NB4 (cell line): ENCODE results near the gene FAM222A.

Source experiments
- DNase-seq: peaks from one replicate; pipeline ENCODE4 v3.0.0; 2010; ENCODE audit warnings: low read depth
- H3K4me3 ChIP-seq: one replicate; pipeline ENCODE4 v1.5.1; 2011; ENCODE audit warnings: mild to moderate bottlenecking, low read depth, low read length, moderate library complexity
- MYC ChIP-seq: IDR thresholded peaks from 2 replicates; pipeline ENCODE4 v1.6.1; 2011; ENCODE audit warnings: low read depth, low read length
- POLR2A ChIP-seq: IDR thresholded peaks from 2 replicates; pipeline ENCODE4 v1.6.1; 2011; ENCODE audit warnings: mild to moderate bottlenecking; ENCODE audit not compliant: insufficient read length; ENCODE audit errors: extremely low read depth
- TF ChIP-seq, protein P1 (sequence below): IDR thresholded peaks from 2 replicates; pipeline ENCODE4 v1.6.1; 2011; ENCODE audit warnings: low read depth, low read length
- TF ChIP-seq, protein P2 (sequence below): IDR thresholded peaks from one replicate; pipeline ENCODE4 v1.5.1; 2012; ENCODE audit warnings: low read depth, low read length

The FAM222A gene

DNA sequence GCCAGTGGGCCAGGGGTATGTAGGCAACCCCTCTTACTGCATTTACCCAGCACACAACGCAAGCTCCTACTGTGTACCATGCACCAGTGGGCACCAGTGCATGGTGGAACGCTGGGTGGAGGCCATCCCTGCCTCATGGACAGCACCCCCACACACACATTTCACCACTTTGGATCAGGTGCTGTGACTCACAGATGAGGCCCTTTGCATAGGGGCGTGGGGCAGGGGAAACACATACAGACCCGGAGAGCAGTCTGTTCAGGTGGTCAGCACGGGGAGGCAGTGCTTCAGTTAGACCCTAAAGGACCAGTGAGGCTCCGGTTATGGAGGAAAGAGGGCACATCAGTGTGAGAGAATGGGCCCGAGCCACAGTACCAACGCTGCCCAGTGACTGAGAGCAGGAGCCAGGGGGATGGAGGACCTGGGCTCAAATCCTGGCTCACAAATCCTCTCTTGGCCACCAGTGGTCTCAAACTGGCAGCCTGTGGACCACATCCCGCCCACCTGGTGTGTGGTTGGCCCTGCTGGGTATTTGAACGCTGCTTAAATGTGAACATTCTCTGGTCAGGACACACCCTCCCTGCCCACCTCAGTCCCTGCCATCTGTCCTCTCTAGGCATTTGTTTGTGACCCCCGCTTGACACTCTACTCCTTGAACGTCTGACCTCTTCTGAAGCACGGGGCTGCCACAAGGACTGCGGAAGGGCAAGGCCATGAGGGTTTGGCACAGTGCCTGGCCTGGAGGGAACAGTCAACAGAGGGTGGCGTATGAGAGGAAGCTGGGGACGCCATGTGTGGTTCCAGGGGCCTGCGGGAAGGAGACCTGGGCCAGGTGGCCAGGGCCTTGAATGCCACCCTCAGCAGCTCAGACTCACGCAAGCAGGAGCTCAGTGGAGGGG is 46.7 kb downstream of the FAM222A start:
- no peak for DNase-seq
- H3K4me3 ChIP-seq: no peak overlapping the region
- TF ChIP-seq, protein P1, sequence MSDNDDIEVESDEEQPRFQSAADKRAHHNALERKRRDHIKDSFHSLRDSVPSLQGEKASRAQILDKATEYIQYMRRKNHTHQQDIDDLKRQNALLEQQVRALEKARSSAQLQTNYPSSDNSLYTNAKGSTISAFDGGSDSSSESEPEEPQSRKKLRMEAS: no peak
- TF ChIP-seq MYC: no peak
- TF ChIP-seq, protein P2, sequence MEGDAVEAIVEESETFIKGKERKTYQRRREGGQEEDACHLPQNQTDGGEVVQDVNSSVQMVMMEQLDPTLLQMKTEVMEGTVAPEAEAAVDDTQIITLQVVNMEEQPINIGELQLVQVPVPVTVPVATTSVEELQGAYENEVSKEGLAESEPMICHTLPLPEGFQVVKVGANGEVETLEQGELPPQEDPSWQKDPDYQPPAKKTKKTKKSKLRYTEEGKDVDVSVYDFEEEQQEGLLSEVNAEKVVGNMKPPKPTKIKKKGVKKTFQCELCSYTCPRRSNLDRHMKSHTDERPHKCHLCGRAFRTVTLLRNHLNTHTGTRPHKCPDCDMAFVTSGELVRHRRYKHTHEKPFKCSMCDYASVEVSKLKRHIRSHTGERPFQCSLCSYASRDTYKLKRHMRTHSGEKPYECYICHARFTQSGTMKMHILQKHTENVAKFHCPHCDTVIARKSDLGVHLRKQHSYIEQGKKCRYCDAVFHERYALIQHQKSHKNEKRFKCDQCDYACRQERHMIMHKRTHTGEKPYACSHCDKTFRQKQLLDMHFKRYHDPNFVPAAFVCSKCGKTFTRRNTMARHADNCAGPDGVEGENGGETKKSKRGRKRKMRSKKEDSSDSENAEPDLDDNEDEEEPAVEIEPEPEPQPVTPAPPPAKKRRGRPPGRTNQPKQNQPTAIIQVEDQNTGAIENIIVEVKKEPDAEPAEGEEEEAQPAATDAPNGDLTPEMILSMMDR: no peak
- no peak for TF ChIP-seq POLR2A

DNA sequence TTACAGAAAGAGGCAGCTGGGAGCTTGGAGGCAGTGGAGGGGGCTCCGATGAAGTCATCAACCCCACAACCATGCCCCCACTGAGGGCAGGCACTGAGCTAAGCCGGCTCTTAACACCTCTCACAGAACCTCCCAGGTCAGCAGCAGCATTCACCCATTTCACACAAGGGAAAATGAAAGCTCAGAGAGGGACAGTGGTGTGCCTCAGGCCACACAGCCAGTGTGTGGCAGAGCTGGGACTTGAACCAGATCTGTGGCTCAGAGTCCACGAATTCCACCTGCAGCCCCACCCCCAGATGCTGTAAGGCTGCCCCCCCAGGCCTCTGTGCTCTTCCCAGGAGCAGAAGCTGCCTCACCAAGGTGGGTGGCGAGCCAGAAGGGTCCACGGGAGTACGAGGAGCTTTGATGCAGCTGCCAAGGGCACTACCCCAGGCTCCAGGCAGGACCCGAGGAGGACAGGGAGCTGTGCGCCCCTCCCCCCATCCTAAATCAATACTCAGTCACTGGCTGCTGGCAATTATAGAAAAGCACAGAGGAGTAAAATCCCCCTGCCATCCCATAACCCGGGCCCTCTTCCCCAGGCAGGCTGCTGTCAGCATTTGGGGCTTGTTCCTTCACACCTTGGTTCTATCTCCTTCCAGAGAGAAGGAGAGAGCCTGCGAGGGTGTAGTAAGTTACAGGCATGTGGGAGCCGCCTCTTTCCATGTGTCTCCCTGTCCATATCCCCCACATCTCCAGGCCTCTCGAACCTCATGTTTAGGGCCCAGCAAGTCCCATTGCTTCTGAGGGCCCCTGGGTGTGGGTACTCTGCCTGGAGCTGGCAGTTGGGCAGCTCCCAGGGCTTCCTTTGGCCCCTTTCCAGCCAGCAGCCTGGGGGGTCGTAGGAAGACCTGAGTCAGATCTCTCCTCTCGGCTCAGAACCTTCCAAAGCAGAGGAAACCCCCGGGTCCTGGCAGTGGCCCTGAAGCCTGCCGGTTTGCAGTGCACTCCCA is 47.6 kb downstream of the FAM222A start:
- DNase-seq: no peak
- no peak overlapping the region for H3K4me3 ChIP-seq
- TF ChIP-seq, protein P1: no peak
- TF ChIP-seq MYC: no peak
- TF ChIP-seq POLR2A: no peak
- TF ChIP-seq, protein P2: no peak

DNA sequence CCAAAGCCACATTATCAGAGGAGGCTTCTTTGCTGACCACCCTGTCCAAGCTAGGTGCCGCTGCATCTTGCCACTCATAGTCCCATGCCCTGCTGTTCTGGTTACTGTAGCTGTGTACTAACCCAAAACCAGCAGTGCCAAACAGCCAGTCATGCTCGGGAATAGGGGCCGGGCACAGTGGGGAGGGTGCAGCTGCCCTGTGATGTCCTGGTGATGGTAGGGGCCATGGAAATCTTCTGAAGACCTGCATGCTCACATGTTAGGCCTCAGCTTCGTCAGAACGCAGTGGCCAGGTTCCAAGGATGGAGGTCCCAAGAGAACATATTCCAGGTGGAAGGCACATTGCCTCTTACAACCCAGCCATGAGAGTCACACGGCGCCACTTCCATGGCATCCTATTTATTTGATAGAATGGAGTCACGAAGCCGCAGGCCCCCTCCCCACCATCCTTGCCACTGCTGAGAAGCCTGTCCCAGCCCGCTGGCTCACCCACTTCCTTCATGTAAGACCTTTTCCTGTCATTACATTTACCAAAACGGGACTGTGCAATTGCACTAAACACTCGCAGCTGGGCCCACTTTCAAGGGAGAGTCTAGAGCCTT is 48.5 kb downstream of the FAM222A start:
- no peak for DNase-seq
- TF ChIP-seq MYC (no peak), POLR2A (no peak)
- TF ChIP-seq, protein P2: no peak
- TF ChIP-seq, protein P1: no peak
- no peak overlapping the region for H3K4me3 ChIP-seq

DNA sequence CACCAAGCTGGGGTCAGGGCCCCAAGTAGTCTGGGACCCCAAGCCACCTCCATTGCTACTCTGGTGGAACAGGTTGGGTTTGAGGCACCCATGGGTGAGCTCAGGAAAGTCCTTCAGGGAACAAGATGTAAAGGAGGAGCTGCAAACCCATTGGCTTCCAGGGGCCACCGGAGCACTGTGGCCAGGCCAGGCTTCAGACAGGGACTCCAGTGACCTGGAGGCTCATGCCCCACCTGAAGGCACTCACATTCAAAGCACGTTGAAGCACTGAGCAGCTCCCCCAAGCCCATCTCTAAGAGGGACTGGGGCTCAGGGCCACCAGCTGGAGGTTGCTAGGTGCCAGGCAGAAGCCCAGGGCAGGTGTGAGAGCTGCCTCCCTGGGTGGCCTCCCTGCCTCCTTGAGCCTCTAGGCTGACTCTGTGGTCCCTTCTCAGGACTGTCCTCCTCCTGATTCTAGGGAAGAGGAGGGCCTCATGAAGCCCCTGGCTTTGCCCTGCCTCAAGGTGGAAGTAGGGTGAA is 49.1 kb downstream of the FAM222A start:
- TF ChIP-seq POLR2A (no peak), MYC (no peak)
- TF ChIP-seq, protein P1: no peak
- TF ChIP-seq, protein P2: no peak

DNA sequence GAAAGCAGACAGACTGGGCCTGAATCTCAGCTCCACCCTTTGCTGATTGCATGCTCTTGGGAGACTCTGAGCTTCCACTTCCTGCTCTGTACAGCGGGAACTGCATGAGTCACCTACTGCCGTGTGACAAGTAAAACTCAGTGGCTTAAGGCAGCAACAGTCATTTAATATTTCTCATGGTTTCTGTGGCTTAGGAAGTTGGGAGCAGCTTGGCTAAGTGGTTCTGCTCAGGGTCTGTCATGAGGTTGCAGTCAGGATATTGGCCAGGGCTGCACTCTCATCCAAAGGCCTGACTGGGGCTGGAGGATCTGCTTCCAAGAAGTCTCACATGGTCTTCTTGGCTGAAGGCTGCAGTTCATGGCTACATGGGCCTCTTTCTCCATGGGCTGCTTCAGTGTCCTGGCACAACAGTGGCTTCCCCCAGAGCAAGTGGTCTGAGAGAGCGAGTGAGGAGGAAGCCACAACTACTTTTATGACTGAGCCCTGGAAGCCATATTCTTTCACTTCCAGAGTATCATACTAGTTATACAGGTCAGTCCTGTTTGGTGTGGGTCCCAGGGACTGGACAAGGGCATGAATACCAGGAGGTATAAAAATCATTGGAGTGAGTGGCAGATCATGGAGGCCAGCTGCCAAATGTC is 49.7 kb downstream of the FAM222A start:
- H3K4me3 ChIP-seq: no peak overlapping the region
- DNase-seq: peak; percentile 72
- TF ChIP-seq POLR2A (no peak), MYC (no peak)
- TF ChIP-seq, protein P2: no peak

More for the DNA sequence above, 49.1 kb downstream of the FAM222A start:
- no peak overlapping the region for H3K4me3 ChIP-seq
- no peak for DNase-seq
